Left renal cortex interstitium (tissue), 4 donors: ENCODE data around the gene RPS21. TPM values are rescaled to one million over a fixed set of nuclear protein-coding genes. Genes with fewer than 3 reads are reported as not detected.

Source experiments
- DNase-seq, 4 donors: peaks; one replicate each; pipeline ENCODE4 v3.0.0-alpha.2; 2013; ENCODE audit warnings: low read depth in 4 of 4, low spot score in 2 of 4, missing footprints in 1 of 4
- polyA plus RNA-seq, 4 donors: library from polyadenylated mRNA; unstranded; fragments of 120-200 nt; gene quantifications; one replicate each; pipeline ENCODE4 v1.2.1, GENCODE V29; 2013; ENCODE audit not compliant: insufficient read length in 4 of 4

The RPS21 gene
- polyA plus RNA-seq, 4 donors = 820 to 1,197 (median 904) TPM

GRCh38 chr20:62374331-62375152 lies 12.4 kb upstream of the RPS21 start:
- no peak for DNase-seq

GRCh38 chr20:62376112-62377063 lies 10.5 kb upstream of the RPS21 start:
- DNase-seq = no peak

- DNase-seq = no peak
These were observed 9.8 kb upstream of the RPS21 start for GRCh38 chr20:62377064-62377461.

GRCh38 chr20:62377615-62378178 lies 9.2 kb upstream of the RPS21 start:
- DNase-seq = no peak

GRCh38 chr20:62378215-62378614 lies 8.7 kb upstream of the RPS21 start:
- no peak for DNase-seq

GRCh38 chr20:62381202-62381797 lies 5.6 kb upstream of the RPS21 start:
- no peak for DNase-seq

GRCh38 chr20:62381842-62382241 lies 5.1 kb upstream of the RPS21 start:
- no peak for DNase-seq

- no peak for DNase-seq
These were observed 4.4 kb upstream of the RPS21 start for GRCh38 chr20:62382306-62383198.

GRCh38 chr20:62387219-62387913 lies 463 bp downstream of the RPS21 start:
- no peak for DNase-seq

- DNase-seq = no peak
These were observed 1.2 kb downstream of the RPS21 start for GRCh38 chr20:62387933-62388635.

GRCh38 chr20:62388839-62389600 lies 2.1 kb downstream of the RPS21 start:
- no peak for DNase-seq

- no peak for DNase-seq
These were observed 2.7 kb downstream of the RPS21 start for GRCh38 chr20:62389601-62390087.

GRCh38 chr20:62390317-62391164 lies 3.6 kb downstream of the RPS21 start:
- DNase-seq = no peak

- no peak for DNase-seq
These were observed 4.5 kb downstream of the RPS21 start for GRCh38 chr20:62391165-62392076.

GRCh38 chr20:62392077-62392418 lies 5.1 kb downstream of the RPS21 start:
- no peak for DNase-seq
